CD14-positive monocyte (primary cell): Measurements from ENCODE around the gene EN2. TPM values are rescaled to one million over a fixed set of nuclear protein-coding genes. Genes with fewer than 3 reads are reported as not detected.

Experiments
- DNase-seq, 3 donors: peaks; one replicate each; pipeline ENCODE4 v3.0.0-alpha.2; 2011 to 2022
- H2AFZ ChIP-seq: 2 replicates; pipeline ENCODE4 v1.6.0; 2012; ENCODE audit warnings: mild to moderate bottlenecking, low read depth, low read length, inconsistent platforms; ENCODE audit not compliant: insufficient read depth, poor library complexity, severe bottlenecking
- H3K27ac ChIP-seq, 2 donors: 1 replicate in 1 of 2; 2 replicates in 1 of 2; pipeline ENCODE4 v1.5.1; 2012 to 2013; ENCODE audit warnings: low read length in 2 of 2, control low read depth in 1 of 2, inconsistent platforms in 1 of 2, low read depth in 1 of 2, mild to moderate bottlenecking in 1 of 2
- H3K27me3 ChIP-seq, 2 donors: one replicate each; pipeline versions ENCODE4 v1.6.0 to v1.6.1; 2011 to 2013; ENCODE audit warnings: low read length in 2 of 2; ENCODE audit not compliant: control insufficient read depth in 2 of 2, insufficient read depth in 2 of 2
- H3K36me3 ChIP-seq, 2 donors: replicated peaks in 1 of 2; 1 replicate in 1 of 2; 2 replicates in 1 of 2; pipeline versions ENCODE4 v1.5.1 to v1.6.1; 2012 to 2013; ENCODE audit warnings: low read length in 2 of 2, control low read depth in 1 of 2, inconsistent platforms in 1 of 2, mild to moderate bottlenecking in 1 of 2; ENCODE audit not compliant: insufficient read depth in 2 of 2, control insufficient read depth in 1 of 2
- H3K4me1 ChIP-seq, 2 donors: 1 replicate in 1 of 2; 2 replicates in 1 of 2; pipeline versions ENCODE4 v1.5.1 to v1.6.1; 2012 to 2013; ENCODE audit warnings: low read length in 2 of 2, control low read depth in 1 of 2, inconsistent platforms in 1 of 2, mild to moderate bottlenecking in 1 of 2, moderate library complexity in 1 of 2; ENCODE audit not compliant: insufficient read depth in 2 of 2, control insufficient read depth in 1 of 2
- H3K4me2 ChIP-seq: replicated peaks from 2 replicates; pipeline ENCODE3; 2012; ENCODE audit warnings: low read length, moderate library complexity, mild to moderate bottlenecking; ENCODE audit not compliant: poor library complexity, severe bottlenecking; ENCODE audit errors: extremely low read depth
- H3K4me3 ChIP-seq, 3 experiments: fragments of 200-600 bp in 1 of 3; sonication (generic) in 1 of 3; replicated peaks in 1 of 3; 1 replicate in 2 of 3; 2 replicates in 1 of 3; pipeline ENCODE4 v1.5.1; 2011 to 2013; ENCODE audit warnings: low read length in 3 of 3, mild to moderate bottlenecking in 3 of 3, control low read depth in 2 of 3, low read depth in 2 of 3, inconsistent platforms in 1 of 3, moderate library complexity in 1 of 3
- H3K79me2 ChIP-seq: 2 replicates; pipeline ENCODE4 v1.6.0; 2012; ENCODE audit warnings: mild to moderate bottlenecking, control low read depth, inconsistent platforms, low read length, moderate library complexity; ENCODE audit not compliant: insufficient read depth
- H3K9ac ChIP-seq: 2 replicates; pipeline ENCODE4 v1.6.0; 2017; ENCODE audit warnings: low read length, mild to moderate bottlenecking; ENCODE audit not compliant: insufficient read depth, poor library complexity, severe bottlenecking
- H3K9me3 ChIP-seq, 2 donors: replicated peaks in 1 of 2; 1 replicate in 1 of 2; 2 replicates in 1 of 2; pipeline versions ENCODE4 v1.5.1 to v1.6.1; 2012 to 2013; ENCODE audit warnings: low read length in 2 of 2, control low read depth in 1 of 2; ENCODE audit not compliant: control insufficient read depth in 1 of 2, insufficient read depth in 1 of 2
- H4K20me1 ChIP-seq: 2 replicates; pipeline ENCODE4 v1.6.0; 2012; ENCODE audit warnings: mild to moderate bottlenecking, low read length, control low read depth, moderate library complexity; ENCODE audit not compliant: insufficient read depth
- H3K27ac Mint-ChIP-seq, 7 donors: one replicate each; pipeline ENCODE4 v1.8.0; 2020; ENCODE audit warnings: mild to moderate bottlenecking in 7 of 7, mixed read lengths in 7 of 7, moderate library complexity in 6 of 7, inconsistent platforms in 2 of 7
- H3K27me3 Mint-ChIP-seq, 3 donors: one replicate each; pipeline ENCODE4 v1.8.0; 2021 to 2022; ENCODE audit warnings: low read depth in 3 of 3, mild to moderate bottlenecking in 3 of 3, mixed read lengths in 3 of 3, moderate library complexity in 3 of 3, inconsistent platforms in 1 of 3
- H3K36me3 Mint-ChIP-seq, 2 donors: one replicate each; pipeline ENCODE4 v1.8.0; 2020; ENCODE audit warnings: mixed read lengths in 2 of 2, inconsistent platforms in 1 of 2, mild to moderate bottlenecking in 1 of 2
- H3K4me1 Mint-ChIP-seq: one replicate; pipeline ENCODE4 v1.8.0; 2020; ENCODE audit warnings: mild to moderate bottlenecking, mixed read lengths
- H3K4me3 Mint-ChIP-seq, 2 donors: one replicate each; pipeline ENCODE4 v1.8.0; 2020; ENCODE audit warnings: mild to moderate bottlenecking in 2 of 2, mixed read lengths in 2 of 2, moderate library complexity in 1 of 2
- H3K9me3 Mint-ChIP-seq, 7 donors: one replicate each; pipeline ENCODE4 v1.8.0; 2020 to 2022; ENCODE audit warnings: mixed read lengths in 7 of 7, mild to moderate bottlenecking in 6 of 7, moderate library complexity in 6 of 7, inconsistent platforms in 2 of 7
- CTCF ChIP-seq: fragments of 200-600 bp; IDR thresholded peaks from one replicate; pipeline ENCODE4 v1.8.0; 2022; ENCODE audit warnings: antibody characterized with exemption, mild to moderate bottlenecking
- whole genome bisulfite sequencing: methylation state at CpG from one replicate; pipeline ENCODE4 v1.1.5; 2013; ENCODE audit warnings: missing lambda C conversion rate; ENCODE audit not compliant: insufficient coverage; 5-methylcytosine and 5-hydroxymethylcytosine counted together
- intact Hi-C, 2 donors: fragments of 100-400 bp; cut with micrococcal nuclease; formaldehyde crosslinking; loops; one replicate each; pipeline versions ENCODE4 v1.15.0 to v1.15.1; 2023
- polyA plus RNA-seq, 3 donors: library from polyadenylated mRNA; depleted of rRNA in 1 of 3; unstranded in 2 of 3; stranded (reverse) in 1 of 3; fragments of 300-500 nt in 2 of 3; fragments of >200 nt in 1 of 3; fragmentation: Illumina TruSeq in 2 of 3; gene quantifications; 1 replicate in 2 of 3; 2 replicates in 1 of 3; pipeline ENCODE4 v1.2.3, GENCODE V29; 2012 to 2021

The EN2 gene
- polyA plus RNA-seq, 3 donors: not detected

DNA sequence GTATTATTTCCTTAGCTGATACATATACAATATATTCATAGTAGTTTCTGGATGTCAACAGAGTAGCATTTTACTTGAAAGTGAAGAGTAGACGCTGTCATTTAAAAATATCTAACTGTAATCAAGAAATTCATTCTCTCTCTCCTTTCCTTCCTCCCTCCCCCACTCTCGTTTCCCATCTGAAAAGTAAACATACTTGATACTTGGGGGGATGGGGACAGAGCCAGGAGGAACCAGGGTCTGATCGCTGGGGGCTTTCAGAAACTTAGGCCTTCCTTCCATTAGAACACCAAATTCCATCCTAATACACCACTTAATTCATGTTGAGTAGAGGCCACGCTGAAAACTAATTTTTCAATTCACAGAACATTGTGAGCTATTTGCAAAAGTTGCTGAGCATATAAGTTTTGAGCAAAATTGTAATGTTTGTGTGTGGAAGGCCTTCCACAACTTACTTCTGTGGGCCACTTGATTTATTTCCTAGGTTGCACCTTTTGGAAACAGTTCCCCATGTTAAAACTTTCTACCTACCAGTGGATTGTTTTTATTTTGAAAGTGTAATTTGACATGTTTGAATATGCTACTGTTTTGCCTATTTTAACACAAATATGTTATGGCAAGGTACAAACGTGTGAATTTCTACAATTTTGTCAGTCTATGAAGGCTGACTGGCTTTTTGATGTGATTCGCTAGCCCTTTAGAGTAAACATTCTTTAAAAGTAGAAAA, 53.2 kb downstream of the EN2 start:
- Mint-ChIP-seq H3K4me1 (peaks cover 17% of the 10 kb centered on the region), H3K4me3 (peak overlapping the region in 1 of 2 donors; percentile 85), H3K9me3 (peaks cover 0 to 15% (median 5%) of the 10 kb centered on the region in 7 donors), H3K36me3 (peaks cover 2 to 7% of the 10 kb centered on the region in 2 donors), H3K27ac (no peak overlapping the region), H3K27me3 (peaks cover 87 to 97% (median 88%) of the 10 kb centered on the region in 3 donors)
- Histone ChIP-seq H3K4me2 (no peak overlapping the region), H3K9ac (no peak overlapping the region), H3K9me3 (peaks cover 0 to 4% of the 10 kb centered on the region in 2 donors), H3K27ac (no peak overlapping the region), H4K20me1 (no peaks in the 10 kb centered on the region), H2AFZ (no peak overlapping the region), H3K4me1 (peaks cover 9 to 13% of the 10 kb centered on the region in 2 donors), H3K27me3 (peaks cover 71 to 93% of the 10 kb centered on the region in 2 donors), H3K36me3 (no peaks in the 10 kb centered on the region), H3K79me2 (no peaks in the 10 kb centered on the region), H3K4me3 (no peak overlapping the region)
- WGBS: 6% methylated on average over 2 of the region's 6 CpGs
- no peak for TF ChIP-seq CTCF
- no peak for DNase-seq
- intact Hi-C loops: no loop called here

GRCh38 chr7:155511702-155511996, 53.7 kb downstream of the EN2 start:
- intact Hi-C loops: no loop called here

More at GRCh38 chr7:155511702-155511996, 53.7 kb downstream of the EN2 start:
- H3K4me3 Mint-ChIP-seq: peak overlapping the region in 1 of 2 donors; percentile 30
- peaks cover 82 to 97% (median 83%) of the 10 kb centered on the region in 3 donors for H3K27me3 Mint-ChIP-seq
- WGBS: 0% methylated on average over 1 of the region's 5 CpGs
- H3K4me1 Mint-ChIP-seq: peaks cover 15% of the 10 kb centered on the region
- DNase-seq: no peak
- Histone ChIP-seq H3K4me2 (no peak overlapping the region), H3K4me1 (peaks cover 9 to 13% of the 10 kb centered on the region in 2 donors), H3K79me2 (no peaks in the 10 kb centered on the region), H3K9ac (no peak overlapping the region), H3K27ac (no peak overlapping the region), H3K36me3 (no peaks in the 10 kb centered on the region), H3K9me3 (peaks cover 0 to 4% of the 10 kb centered on the region in 2 donors), H4K20me1 (no peaks in the 10 kb centered on the region), H3K27me3 (peaks cover 67 to 89% of the 10 kb centered on the region in 2 donors), H3K4me3 (no peak overlapping the region), H2AFZ (no peak overlapping the region)
- TF ChIP-seq CTCF: no peak
- no peak overlapping the region for H3K27ac Mint-ChIP-seq
- H3K9me3 Mint-ChIP-seq: peaks cover 0 to 15% (median 5%) of the 10 kb centered on the region in 7 donors
- peaks cover 2 to 7% of the 10 kb centered on the region in 2 donors for H3K36me3 Mint-ChIP-seq
